ENCODE data around the gene ENTHD1.

DNA sequence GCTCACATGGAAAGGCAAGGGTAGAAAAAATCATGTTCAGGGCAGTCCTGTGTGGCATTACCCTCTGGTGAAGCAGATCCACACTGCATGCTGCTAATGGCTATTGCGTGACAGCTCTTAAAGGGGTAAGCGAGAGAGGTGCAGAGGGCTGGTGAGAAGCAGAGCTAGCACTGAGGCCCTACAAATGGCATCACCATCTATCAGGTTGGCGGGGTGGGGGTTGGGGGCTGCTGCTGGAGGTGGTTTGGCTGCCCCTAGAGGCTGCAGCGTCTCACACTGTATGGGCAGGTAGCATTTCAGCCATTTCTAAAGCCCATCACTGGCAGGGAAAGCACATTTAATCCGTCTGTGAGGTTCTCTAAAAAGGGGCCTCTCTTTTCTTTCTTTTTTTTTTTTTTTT, 49.8 kb upstream of the ENTHD1 start:
- TF ChIP-seq EZH2phosphoT487 (IDR thresholded peaks at IDR 0.05; ENCODE audit: low read depth) = no peak
- TF ChIP-seq, protein P1, sequence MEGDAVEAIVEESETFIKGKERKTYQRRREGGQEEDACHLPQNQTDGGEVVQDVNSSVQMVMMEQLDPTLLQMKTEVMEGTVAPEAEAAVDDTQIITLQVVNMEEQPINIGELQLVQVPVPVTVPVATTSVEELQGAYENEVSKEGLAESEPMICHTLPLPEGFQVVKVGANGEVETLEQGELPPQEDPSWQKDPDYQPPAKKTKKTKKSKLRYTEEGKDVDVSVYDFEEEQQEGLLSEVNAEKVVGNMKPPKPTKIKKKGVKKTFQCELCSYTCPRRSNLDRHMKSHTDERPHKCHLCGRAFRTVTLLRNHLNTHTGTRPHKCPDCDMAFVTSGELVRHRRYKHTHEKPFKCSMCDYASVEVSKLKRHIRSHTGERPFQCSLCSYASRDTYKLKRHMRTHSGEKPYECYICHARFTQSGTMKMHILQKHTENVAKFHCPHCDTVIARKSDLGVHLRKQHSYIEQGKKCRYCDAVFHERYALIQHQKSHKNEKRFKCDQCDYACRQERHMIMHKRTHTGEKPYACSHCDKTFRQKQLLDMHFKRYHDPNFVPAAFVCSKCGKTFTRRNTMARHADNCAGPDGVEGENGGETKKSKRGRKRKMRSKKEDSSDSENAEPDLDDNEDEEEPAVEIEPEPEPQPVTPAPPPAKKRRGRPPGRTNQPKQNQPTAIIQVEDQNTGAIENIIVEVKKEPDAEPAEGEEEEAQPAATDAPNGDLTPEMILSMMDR (IDR thresholded peaks at IDR 0.05; ENCODE audit: low read depth, low read length) = no peak; the same call in 1 of the 2 replicates

All from OCI-LY3 (cell line).